ENCODE measurements around the gene NXPH2.
"Not testable (repeated sequence)": the region's sequence is repeated elsewhere in the genome, so short reads cannot be mapped to it uniquely, and the experiment has no call there.

- TF ChIP-seq POLR2A, CTCF (IDR thresholded peaks at IDR 0.05): not testable (repeated sequence)
These were observed 135.4 kb downstream of the NXPH2 start for GRCh38 chr2:138644776-138645175.

Data from ovary (tissue), 3 donors.